Astrocyte of the hippocampus (primary cell): ENCODE measurements around the gene LEFTY1.
"Not testable (repeated sequence)": the region's sequence is repeated elsewhere in the genome, so short reads cannot be mapped to it uniquely, and the experiment has no call there.

Experiments used
- DNase-seq: peaks from one replicate; pipeline ENCODE4 v3.0.0; 2011; ENCODE audit warnings: low read depth, low spot score

Gene LEFTY1

DNA sequence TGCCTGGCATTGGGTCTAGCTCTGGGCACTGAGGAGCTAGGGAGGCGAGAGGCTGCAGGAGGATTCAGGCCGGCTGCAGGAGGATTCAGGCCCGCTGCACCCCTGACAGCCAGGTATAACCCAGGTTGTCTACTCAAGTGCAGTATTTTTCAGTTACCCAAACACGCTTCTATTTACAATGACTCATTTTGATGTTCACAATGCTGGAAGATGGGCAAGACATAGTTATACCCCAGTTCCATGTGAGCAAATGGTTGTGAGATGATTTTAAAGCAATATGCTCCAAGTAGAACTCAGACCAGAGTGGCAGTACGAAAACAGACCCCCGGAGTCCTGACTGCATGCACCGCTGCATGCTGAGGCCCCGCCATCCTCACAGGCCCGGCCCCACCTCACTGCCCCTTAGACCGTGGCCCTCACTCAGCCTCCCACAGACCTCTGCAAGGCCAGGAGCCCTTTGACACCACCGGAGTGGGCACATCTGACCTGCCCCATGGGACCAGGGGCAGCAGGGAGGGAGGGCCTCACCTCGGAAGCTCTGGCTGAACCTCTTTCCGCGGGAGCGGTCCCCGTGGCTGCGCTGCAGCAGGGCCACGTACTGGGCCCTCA is 553 bp downstream of the LEFTY1 start:
- DNase-seq, result no peak

DNA sequence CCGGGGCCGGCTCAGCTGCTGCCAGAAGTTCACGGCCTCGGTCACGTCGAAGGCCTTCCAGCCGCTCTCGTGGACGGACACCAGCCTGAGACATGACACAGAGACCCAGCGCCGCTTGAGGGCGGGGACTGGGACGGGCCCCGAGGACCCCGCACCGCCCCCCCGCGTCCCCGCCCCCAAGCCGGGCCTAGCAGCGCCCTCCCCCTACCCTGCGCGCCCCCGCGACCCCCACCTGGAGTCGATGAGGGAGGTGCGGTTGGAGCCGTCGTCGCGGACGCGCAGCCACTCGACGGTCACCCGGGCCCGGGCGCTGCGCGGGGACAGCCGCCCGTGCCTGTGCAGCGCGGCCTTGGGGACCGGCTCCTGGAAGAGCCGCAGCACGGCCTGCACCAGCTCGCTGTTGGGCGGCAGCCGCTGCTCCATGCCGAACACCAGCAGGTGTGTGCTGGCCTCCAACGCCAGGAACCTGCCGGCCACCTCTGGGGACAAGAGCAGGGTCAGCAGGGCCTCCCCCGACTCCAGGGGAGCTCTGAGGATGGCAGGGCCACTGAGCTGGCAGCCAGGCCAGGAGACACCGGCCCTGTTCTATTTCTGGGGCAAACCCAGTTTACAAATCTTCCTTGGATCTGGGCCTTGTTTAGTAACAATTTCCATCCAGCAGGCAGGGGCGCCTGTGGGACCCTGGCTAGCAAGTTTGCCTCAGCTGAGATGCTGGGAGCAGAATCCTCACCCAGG is 1.2 kb downstream of the LEFTY1 start:
- DNase-seq, result not testable (repeated sequence)

DNA sequence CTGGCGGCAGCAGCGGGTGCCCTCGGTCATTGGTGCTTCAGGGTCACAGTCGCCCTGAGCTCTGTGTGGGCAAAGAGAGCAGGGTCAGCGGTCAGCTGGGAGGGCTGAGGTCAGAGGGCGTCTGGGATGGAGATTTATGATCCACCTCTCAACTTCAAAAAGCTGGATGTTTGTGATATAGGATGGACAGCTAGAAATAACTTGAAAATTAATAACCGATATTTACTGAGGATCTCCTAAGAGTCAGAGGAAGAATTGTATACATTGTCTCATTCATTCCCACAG is 2.0 kb downstream of the LEFTY1 start:
- no peak for DNase-seq

DNA sequence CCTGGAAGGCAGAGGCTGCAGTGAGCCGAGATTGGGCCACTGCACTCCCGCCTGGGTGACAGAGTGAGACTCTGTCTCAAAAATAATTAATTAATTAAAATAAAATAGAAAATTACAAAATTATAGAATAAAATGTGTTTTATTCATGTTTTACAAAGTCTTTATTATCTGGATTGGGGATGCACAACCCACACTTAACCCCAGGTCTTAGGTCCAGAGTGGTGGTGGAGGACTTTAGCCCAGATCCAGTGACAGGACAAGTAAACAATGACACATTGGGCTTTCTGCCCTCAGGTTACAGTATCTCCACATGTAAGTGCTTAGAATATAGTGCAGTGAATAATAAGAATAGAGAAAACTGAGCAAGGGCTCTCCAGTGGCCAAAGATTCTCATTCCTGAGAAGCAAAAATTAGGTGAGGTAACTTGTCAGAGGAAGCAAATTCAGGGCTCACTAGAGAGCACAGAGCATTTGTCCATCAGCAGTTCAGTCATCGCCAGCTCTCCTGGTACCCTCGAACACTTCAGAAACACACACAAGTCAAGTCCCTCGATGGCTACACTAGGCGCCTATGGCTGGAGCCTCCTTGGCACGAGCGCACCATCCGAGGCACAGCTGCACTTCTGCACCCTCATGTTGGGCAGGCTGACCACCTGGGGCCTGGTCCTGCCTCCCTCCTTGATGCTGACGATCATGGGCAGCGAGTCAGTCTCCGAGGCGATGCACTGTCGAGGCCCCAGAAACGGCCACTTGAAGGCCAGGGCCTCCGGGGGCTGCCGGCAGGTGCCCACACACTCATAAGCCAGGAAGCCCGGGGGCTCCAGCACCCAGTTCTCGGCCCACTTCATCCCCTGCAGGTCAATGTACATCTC is 2.6 kb downstream of the LEFTY1 start:
- DNase-seq, result no peak

DNA sequence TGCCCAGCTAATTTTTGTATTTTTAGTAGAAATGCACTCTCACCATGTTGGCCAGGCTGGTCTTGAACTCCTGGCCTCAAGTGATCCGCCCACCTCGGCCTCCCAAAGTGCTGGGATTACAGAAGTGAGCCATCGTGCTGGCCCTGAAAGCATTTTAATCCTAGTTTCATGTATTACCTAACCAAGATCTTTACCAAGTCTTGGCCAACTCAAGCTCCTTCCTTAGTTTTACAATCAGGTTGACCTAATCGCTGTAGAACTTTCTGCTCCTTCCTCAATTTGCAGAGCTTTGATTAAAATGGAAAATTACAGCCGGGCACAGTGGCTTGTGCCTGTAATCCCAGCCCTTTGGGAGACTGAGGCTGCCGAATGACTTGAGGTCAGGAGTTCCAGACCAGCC is 3.6 kb downstream of the LEFTY1 start:
- no peak for DNase-seq

DNA sequence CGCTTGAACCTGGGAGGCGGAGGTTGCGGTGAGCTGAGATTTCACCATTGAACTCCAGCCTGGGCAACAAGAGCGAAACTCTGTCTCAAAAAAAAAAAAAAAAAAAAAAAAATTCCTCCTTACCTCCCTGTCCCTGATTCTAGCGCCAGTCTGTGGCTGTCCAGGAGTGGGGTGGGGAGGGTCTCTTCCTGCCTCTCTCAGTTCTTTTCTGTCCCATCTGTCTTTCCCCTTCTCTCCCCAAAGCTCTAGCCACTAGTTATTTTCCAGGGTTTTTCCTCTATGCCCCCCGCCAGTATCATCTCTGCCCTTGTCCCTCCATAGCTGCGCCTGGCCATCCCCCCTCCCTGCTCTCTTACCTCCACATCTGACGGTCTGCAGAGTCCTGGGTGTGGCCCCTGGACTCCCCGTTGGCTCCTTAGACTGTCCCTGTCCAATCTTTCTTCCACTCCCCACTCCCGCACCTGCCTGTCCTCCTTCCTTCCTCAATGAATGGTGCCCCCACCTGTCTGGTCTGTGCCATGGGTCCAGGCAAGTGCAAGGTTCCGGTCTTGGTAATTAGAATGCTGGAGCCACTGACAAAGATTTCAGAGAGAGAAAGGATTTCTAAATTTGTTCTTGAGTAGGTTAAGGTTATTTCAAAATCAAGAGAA is 5.2 kb downstream of the LEFTY1 start:
- no peak for DNase-seq

DNA sequence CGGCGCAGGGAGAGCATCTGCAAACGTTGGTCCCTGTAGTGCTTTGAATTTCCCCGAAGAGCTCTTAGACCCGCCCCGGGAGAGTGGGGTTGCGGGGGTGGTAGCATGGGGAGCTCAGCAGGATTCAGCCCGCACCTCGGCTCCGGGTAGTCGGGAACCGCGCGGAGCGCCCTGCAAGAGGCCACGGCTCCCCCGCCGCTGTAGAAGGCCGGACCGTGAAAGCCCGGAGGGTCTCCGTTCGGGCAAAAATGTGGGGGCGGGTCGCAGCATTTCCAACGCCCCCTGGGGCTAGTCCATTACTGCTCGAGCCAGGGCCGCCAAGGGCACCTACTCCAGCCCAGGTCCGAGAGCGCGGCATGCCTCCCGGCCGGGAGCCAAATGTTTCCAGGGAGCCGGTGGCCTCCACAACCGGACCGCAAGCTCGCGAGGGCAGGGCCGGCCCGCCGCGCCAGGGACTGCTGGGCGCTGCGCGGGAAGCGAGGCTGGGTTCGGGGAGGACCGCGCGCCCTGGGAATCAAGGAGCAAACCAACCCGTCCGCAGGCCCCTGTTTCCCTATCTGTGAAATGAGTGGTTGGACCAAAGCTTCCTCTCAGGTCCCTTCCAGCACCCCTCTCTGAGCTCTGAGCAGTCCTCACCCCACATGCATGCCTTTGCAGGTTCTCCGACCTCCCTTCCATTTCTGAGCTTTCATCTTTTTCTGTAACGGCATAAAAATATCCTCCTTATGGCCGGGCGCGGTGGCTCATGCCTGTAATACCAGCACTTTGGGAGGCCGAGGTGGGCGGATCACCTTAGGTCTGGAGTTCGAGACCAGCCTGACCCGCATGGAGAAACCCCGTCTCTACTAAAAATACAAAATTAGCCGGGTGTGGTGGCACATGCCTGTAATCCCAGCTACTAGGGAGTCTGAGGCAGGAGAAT is 6.0 kb downstream of the LEFTY1 start:
- peak; percentile 71 for DNase-seq

DNA sequence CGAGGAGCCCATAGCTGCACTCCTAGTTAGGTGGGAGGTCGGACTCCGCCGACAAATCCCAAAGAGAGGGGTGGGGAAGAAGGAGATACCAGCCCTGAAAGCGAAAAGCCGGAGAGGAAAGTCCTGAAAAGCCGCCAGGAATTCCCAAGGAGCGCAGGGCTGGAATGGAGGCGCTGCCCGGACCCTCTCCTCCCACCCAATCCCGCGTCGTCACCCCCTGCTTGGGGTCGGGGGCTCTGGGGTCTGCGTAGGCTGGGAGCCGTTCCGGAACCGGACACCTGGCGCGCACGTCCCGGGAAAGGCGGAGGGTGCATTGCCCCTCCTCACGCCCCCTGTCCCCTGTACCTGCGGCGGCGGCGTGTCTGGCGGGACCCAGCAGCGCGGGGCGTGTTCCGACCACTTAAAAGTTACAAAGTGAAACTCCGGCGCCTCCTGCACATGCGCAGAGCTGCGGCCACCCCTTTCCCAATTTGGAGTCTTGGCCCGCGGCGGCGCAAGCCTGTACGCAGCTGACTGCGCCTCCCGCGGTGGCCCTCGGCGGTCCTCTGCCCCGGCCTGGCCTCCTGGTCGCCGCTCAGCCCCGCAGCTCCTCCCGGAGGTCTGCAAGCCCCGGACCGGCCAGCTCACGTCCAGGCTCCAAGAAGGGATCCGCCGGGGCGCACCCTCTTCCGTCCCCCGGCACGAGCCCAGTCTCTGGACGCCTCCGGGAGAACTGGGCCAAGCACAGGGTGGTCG is 6.8 kb downstream of the LEFTY1 start, which contains the start of gene TMEM63A:
Gene TMEM63A, minus strand, starts transcription at position 422 of the 735 bp plus-strand sequence. CDS start 4,800 bp downstream, outside the sequence.
- peak; percentile 91 for DNase-seq

DNA sequence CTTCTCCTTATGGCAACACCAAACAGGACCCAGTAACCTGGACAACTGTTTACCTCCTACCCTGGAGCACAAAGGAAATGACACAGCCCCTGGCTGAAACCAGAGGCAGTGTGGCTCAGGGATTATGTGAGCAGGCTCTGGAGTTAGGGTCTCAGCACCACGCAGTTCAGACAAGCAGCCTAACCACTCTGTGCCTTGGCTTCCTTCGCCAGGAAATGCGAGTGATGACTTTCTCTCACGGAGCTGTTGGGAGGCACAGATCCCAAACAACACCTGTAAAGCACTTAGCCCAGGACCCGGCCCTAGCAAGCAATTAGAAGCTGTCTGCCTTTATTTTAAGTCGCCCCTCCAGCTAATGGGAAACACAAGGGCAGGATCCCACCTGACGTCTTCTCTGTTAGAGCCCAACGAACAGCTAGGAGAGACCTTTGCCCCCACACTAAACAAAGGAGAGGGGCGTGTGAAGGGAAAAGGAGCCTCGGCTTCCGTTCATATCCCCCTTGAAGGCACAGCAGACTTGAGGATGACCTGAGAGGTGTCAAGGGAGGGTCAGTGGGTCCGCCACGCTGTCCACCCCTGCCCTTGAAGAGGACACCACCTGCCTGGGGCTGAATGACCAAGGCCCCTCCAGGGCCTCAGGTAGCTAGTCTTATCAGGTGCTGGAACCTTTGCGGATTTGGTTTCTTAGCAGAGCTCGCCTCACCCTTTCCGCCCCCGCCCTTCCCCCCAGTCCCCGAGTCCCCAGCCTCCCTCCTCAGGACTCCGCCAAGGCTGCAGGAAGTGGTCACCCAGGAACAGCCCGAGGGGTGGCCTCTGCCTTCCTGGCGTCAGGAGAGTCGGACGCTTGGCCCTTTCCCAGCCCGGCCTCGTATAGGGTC is 7.6 kb downstream of the LEFTY1 start:
- peak; percentile 45 for DNase-seq

DNA sequence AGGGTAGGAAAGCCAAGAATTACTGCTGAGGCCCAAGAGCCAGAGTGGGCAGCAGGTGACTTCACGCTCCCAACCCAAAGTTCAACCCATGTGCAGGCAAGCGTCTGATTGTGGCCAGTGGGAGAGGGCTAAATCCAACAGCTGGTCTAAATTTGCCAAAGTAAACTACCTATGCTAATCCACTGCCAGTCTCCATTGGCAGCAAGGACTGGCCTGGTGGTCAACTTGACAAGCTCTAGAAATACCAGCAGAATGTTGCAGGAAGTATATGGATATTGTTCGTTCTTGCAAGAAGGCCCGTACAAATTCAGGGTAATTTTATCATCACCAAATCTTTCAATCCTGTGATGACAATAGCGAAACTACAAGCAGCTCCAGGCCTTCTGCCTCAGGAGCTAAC is 8.3 kb downstream of the LEFTY1 start:
- peak; percentile 39 for DNase-seq

DNA sequence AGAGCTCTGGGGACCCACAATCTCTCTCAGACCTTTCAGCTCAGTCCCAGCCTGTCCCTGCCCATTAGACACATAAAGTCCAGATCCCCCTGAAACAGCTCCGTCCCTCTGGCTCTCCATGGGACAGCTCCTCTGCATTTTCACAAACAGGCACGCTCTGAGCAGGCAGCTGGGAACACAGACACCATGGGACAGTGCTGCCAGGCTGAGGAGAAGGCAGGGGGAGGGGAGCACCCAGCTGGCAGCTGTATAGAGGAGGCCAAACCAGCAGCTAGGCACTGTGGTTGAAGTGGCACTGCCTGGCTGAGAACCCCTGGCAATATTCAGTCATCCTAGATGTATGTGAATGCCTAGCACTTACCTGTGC is 8.7 kb downstream of the LEFTY1 start:
- no peak for DNase-seq

DNA sequence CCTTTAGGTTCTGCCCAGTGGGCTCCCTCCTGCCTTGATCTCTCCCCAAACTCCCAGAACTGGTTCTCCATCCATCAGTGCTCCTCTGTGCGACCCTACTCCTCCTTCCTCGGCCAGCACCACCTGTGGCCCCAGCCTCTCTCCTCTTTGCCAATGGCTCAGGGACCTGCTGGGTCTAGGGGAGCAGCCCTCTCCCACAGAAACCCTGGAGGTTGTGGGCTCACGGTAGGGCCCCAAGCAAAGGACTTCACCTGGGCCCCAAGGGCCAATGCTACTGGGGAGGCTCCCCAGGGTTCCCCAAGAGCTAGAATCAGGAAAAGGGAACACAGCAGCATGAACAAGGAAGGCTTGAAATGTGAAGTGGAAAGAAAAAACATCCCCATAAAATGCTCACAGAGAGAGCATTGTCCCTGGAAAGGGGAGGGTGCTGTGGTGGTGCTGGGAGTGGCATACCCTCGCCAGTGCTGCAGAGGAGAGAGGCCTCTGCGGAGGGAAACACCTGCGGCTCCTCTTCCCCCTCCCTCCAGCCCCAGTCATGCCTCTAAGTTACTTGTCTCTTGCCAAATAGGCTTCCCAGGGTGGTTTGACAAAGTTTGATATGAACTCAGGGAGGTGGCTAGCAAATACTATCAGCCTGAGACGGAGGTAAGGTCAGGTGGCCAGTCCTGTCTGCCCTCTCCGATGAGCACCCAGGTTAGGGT is 9.3 kb downstream of the LEFTY1 start:
- no peak for DNase-seq

DNA sequence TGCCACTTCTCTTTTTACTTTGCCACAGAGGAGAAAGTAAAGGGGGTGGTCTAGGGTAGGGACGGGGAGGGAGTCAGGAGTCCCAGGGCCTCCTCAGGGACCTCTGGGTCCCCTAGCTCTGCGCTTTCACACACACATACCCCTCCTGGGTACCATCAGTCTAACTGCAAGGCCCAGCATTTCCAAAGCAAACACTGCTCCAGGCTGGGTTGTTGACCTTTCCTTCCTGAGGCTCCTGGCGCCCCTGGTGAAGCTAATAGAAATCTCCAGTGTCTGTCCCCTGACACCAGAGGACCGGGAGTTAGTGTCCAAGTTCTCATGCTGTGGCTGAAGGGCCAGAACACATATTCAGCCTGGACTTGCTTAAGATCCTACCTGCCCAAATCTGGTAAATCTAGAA is 10.7 kb downstream of the LEFTY1 start:
- DNase-seq, result no peak

DNA sequence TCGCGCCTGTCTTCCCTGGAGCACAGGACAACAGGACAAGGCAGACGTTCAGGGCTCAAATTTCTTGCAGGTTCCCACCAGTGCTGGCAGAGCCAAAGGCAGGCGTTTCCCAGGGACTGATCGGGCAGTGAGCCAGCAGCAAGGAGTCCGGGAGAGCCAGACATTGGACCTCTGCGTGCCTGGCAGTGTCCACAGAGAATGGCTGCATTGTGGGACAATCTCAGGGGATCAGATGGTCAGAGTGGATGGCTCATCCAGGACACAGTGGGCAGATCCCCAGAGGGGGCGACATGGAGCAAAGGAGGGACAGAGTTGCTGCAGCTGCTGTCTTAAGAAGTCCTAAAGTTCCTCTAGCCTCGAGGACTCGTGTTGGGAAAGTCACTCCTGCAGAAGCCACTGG is 11.4 kb downstream of the LEFTY1 start:
- peak; percentile 61 for DNase-seq

DNA sequence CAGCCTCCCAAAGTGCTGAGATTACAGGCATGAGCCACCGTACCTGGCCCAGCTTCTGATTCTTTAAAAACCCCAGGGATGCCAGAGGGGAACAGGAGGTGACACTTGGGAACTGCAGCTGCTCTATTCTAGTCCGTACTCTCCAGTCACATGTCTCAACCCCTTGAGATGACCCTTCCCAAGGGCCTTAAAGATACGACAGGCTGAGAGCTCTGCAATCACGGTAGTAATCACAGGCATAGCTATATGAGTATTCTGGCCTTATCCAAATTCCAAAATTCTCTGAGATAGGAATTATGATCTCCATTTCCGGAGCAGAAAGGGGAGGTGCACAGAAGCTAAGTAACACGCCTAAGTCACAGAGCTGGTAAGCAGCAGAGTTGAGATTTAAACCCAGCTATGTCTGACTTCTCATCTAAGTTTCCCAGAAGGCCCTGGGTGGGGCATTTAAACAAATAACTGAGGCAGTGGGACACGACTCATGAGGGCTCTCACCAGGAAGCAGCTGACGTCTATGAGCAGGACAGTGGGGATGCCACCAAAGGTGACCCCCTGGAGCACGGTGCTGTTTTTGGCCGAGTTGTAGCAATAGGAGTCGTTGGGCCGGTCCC is 11.9 kb downstream of the LEFTY1 start:
- no peak for DNase-seq

DNA sequence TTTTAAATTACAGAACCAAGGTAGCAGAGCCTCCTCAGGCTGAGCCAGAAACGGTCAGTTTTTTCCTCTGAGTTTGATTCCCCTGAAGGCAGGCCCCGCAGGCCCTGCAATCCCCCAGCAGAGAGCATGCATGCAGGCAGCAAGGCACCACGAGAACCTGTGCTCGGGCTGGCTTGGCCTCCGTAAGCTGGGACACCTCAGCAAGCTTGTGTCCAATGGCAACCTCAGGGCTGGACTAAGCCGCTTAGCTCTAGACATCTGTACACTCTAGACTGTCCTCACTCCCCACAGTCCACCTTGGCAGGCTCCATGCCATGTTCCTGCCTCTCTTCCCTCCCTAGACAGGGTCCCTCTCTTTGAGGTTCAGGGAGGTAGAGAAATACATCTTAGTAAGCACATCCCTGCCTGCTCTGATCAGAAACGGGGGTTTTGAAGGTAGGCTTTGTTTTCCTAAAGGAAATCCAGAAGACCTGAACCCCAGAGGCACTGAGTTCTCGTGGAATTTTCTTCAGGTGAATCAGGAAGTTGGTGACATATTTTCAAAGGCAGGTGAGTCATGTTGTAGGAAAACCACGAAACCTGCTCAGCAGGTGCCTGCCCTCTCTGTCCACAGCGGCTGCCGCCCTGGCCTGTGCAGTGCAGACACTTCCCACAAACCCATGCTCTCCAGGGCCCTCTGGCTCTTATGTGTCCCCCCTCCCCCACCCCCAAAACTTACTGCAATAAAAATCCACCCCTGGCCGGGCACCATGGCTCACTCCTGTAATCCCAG is 13.7 kb downstream of the LEFTY1 start:
- no peak for DNase-seq

DNA sequence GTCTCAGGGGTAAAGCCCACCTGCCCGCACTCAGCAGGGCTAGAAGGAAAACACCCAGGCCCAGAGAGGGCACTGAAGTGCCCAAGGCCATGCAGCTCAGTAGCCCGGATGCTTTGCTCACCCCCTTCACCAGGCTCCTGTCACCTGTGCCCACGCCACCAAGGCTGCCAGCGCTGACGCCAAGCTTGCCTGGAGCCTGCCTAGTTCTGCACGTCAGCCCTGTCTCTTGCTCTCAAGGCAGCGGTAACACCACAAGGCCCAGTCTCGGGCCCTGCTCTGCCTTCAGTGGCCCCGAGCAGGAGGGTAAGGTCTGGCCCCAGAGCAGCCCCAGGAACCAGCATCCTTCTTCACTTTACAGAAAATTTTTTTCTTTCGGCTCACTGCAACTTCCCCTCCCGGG is 14.5 kb downstream of the LEFTY1 start:
- DNase-seq, result no peak
